ACHN (cell line): ENCODE data around the gene TTC8.

Experiments
- DNase-seq: peaks from one replicate; pipeline ENCODE4 v3.0.0-alpha.2; 2015
- in situ Hi-C: cut with HindIII; loops from 2 replicates; pipeline ENCODE4 v1.10.0; 2017; ENCODE audit warnings: low sequenced_read_pairs, low pct_ligation_motif_present, low pct_unique_long_range_greater_than_20kb

Gene TTC8

DNA sequence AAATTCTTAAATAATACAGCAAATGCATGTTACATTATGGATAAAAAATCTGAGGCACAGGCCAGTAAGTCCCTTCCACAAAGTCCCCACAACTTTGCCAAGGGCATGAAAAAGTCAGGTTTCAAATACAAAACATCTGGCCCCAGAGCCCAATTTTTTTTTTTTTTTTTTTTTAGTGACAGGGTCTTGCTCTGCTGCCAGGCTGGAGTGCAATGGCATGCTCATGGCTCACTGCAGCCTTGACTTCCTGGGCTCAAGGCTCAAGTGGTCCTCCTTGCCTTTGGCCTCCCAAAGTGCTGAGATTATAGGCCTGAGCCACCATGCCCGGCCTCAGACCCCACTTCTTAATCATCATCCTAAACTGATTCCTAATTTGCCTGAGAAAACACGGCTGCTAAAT, 3.1 kb upstream of the TTC8 start:
- in situ Hi-C loops = no loop called here
- DNase-seq = no peak

DNA sequence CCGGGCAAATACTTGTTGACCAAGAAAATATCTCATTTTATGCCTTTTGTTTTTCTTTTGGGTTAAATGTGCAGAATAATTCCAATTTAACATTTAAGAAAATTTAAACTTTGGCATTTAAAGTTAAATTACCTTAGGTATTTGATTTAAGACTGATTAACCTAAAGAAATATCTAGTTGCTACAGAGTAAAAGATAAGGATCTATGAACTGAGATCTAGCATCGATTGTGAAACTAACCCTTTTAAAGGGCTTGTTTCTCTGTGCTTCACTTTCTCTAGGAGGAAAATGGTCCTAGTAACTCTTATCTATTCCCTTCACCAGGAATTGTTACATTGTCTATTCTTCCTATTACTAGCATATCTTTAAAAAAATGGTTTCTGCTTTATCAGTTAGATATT, 2.6 kb upstream of the TTC8 start:
- DNase-seq = no peak
- in situ Hi-C loops = no loop called here

DNA sequence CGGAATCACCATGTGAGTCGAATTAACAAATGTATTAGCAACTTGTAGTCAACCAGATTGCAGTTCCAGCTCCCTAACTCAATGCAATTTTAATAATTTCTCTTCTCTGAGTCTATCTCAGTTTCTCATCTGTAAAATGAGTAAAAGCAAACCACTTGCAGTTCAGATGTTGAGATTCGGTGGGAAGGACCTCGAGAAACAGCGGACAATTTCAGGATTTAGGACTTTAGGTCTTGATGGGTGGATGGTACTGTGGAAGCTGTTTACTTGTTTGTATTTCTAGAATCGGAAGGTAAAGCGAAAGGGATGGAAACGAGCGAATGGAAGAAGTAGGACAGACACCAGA, 510 bp upstream of the TTC8 start:
- in situ Hi-C loops = no loop called here
- no peak for DNase-seq

- in situ Hi-C loops = no loop called here
- no peak for DNase-seq
Measured at GRCh38 chr14:88825078-88825458, 617 bp downstream of the TTC8 start.

DNA sequence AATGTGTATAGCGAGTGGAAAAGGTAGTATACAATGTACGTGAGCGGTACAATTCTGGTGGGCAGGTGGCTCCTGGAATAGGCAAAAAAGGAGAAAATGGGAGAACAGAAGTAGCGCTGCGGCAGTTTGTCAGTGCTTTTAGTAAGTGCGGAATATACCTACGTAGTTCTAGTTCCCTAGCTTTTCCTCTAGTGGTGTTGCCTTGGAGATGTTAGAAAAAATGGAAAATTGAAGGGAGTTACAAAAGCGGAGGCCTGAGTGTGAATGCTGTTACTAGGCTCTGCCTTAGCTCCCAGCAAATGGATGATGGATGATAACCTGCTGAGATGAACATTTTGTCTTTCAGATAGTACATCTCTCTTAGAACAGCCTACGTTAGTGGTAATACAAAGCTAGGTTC, 1.1 kb downstream of the TTC8 start:
- DNase-seq = no peak
- in situ Hi-C loops = no loop called here

- in situ Hi-C loops = no loop called here
- DNase-seq = no peak
Measured at GRCh38 chr14:88829188-88829587, 4.7 kb downstream of the TTC8 start.

- in situ Hi-C loops = no loop called here
- no peak for DNase-seq
Measured at GRCh38 chr14:88829685-88830302, 5.3 kb downstream of the TTC8 start.

- peak; percentile 54 for DNase-seq
Measured at GRCh38 chr14:88831284-88831683, 6.8 kb downstream of the TTC8 start.

GRCh38 chr14:88834883-88835431, 10.5 kb downstream of the TTC8 start:
- in situ Hi-C loops = no loop called here

More at GRCh38 chr14:88831284-88831683, 6.8 kb downstream of the TTC8 start:
- in situ Hi-C loops = no loop called here

GRCh38 chr14:88835661-88836060, 11.2 kb downstream of the TTC8 start:
- in situ Hi-C loops = no loop called here

More at GRCh38 chr14:88834883-88835431, 10.5 kb downstream of the TTC8 start:
- DNase-seq = no peak

GRCh38 chr14:88837495-88837894, 13.0 kb downstream of the TTC8 start:
- DNase-seq = no peak
- in situ Hi-C loops = no loop called here

More at GRCh38 chr14:88835661-88836060, 11.2 kb downstream of the TTC8 start:
- DNase-seq = no peak

DNA sequence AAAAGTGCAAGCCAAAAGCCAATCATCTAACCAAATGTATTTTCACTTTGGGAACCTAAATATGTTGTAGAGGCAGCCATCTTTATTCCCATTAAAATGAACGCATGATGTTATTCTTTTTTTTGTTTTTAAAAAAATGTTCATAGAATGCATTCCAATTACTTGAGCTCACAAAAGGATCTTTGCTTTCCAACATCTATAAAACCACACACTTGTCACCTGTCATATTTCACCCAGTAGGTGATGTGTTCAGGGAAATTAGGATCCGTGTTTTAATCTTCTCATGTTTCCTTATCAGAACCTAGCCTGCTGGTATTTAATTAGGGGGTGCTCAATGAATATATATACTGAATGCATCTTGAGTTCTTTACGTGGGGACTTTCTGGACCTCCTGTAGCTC, 13.6 kb downstream of the TTC8 start:
- in situ Hi-C loops = no loop called here
- no peak for DNase-seq

GRCh38 chr14:88840926-88841325, 16.5 kb downstream of the TTC8 start:
- no peak for DNase-seq
- in situ Hi-C loops = no loop called here

- no peak for DNase-seq
- in situ Hi-C loops = no loop called here
Measured at GRCh38 chr14:88841741-88842140, 17.3 kb downstream of the TTC8 start.

- DNase-seq = no peak
- in situ Hi-C loops = no loop called here
Measured at GRCh38 chr14:88842414-88842813, 18.0 kb downstream of the TTC8 start.

GRCh38 chr14:88844980-88845491, 20.6 kb downstream of the TTC8 start:
- in situ Hi-C loops = no loop called here
- DNase-seq = no peak

GRCh38 chr14:88848571-88848970, 24.1 kb downstream of the TTC8 start:
- peak; percentile 5 for DNase-seq
- in situ Hi-C loops = no loop called here

DNA sequence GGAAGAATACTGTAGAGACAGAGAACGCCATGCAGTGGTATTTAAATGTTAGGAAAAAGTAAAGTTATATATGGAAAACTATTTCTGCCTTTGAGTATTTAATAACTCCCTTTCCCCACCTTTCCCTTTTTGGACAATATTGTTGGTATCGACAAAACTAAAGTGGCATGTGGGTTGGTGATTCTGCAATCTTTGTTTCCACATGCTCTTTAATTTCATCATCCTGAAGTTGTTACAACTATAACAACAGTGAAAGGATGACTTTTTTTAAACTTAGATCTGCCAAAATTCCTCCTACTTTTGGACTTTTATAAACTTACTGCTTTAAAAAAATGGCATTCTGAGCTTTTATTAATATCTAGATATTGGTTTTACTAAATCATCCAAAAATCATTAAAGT, 25.3 kb downstream of the TTC8 start:
- no peak for DNase-seq
- in situ Hi-C loops = no loop called here

GRCh38 chr14:88851587-88851986, 27.1 kb downstream of the TTC8 start:
- in situ Hi-C loops = no loop called here
- no peak for DNase-seq

GRCh38 chr14:88852632-88853031, 28.2 kb downstream of the TTC8 start:
- in situ Hi-C loops = no loop called here
- no peak for DNase-seq
